ENCODE data around the gene TAB2. TPM values are rescaled to one million over a fixed set of nuclear protein-coding genes. Genes with fewer than 3 reads are reported as not detected.

Gene TAB2
- total and polyA plus RNA-seq, 2 of the 8 experiments (the other 6 are each of a cell fraction or from before 2014, with no cell fraction given): 40.4 to 63.0 TPM

GRCh38 chr6:149316740-149317643, 520 bp upstream of the TAB2 start:
- Histone ChIP-seq H2AFZ (ENCODE audit: low read length) (no peak overlapping the region; the same call in 1 of the 2 replicates), H2BK12ac (ENCODE audit: low read depth, low read length) (no peak overlapping the region), H3K4ac (replicated peaks; ENCODE audit: insufficient read length, low read depth, low read length) (no peak overlapping the region), H3K23ac (ENCODE audit: insufficient read length) (no peak overlapping the region), H3K27ac (ENCODE audit: low read depth, low read length) (peak overlapping the region; percentile 82; the same call in 1 of the 2 replicates), H2BK15ac (ENCODE audit: low read length) (no peak overlapping the region), H3K18ac (ENCODE audit: extremely low read depth, low read length) (peak overlapping the region; percentile 81), H3K4me2 (ENCODE audit: insufficient read depth in 1 of 2, low read depth in 2 of 2, low read length in 2 of 2) (peak overlapping the region; percentile 66 to 68), H3K79me1 (ENCODE audit: low read depth, low read length) (no peaks in the 10 kb centered on the region), H2BK5ac (ENCODE audit: low read depth, low read length) (peak overlapping the region; percentile 84; the same call in 1 of the 2 replicates), H3K9me3 (ENCODE audit: insufficient read depth in 2 of 2, low read depth in 1 of 2, low read length in 1 of 2) (no peaks in the 10 kb centered on the region), H4K5ac (ENCODE audit: insufficient read length, low read depth, low read length) (peak overlapping the region; percentile 88), H3K27me3 (replicated peaks in 1 of 4; ENCODE audit: control insufficient read depth in 3 of 4, extremely low read depth in 1 of 4, insufficient read depth in 3 of 4, low read length in 3 of 4) (no peaks in the 10 kb centered on the region), H4K8ac (ENCODE audit: extremely low read depth, insufficient read depth, low read length) (peak overlapping the region; percentile 92), H3K4me3 (ENCODE audit: extremely low read depth in 1 of 4, insufficient read depth in 2 of 4, low read depth in 3 of 4, low read length in 4 of 4) (peak overlapping the region; percentile 62 to 93 (median 74)), H2BK20ac (ENCODE audit: low read length) (no peak overlapping the region), H4K91ac (replicated peaks; ENCODE audit: insufficient read length, low read length) (no peak overlapping the region), H4K20me1 (replicated peaks in 1 of 2; ENCODE audit: control insufficient read depth in 1 of 2, insufficient read depth in 2 of 2, low read length in 2 of 2) (peaks cover 3 to 7% of the 10 kb centered on the region in 2 experiments), H3K79me2 (ENCODE audit: control insufficient read depth in 1 of 2, insufficient read depth in 2 of 2, low read length in 2 of 2) (peaks cover 11 to 38% of the 10 kb centered on the region in 2 experiments), H2AK5ac (ENCODE audit: low read depth, low read length) (no peak overlapping the region), H3K9ac (replicated peaks in 1 of 4; ENCODE audit: extremely low read depth in 1 of 4, low read depth in 3 of 4, low read length in 3 of 4) (peak overlapping the region; percentile 77 to 94 (median 84)), H3K36me3 (ENCODE audit: control insufficient read depth in 2 of 4, insufficient read depth in 4 of 4, low read length in 3 of 4) (no peaks in the 10 kb centered on the region), H2BK120ac (replicated peaks; ENCODE audit: low read depth, low read length) (no peak overlapping the region), H3K4me1 (replicated peaks in 1 of 4; ENCODE audit: control insufficient read depth in 3 of 4, insufficient read depth in 4 of 4, low read length in 3 of 4) (peaks cover 0 to 2% (median 0%) of the 10 kb centered on the region in 4 experiments; a peak in 3 of 7 replicates), H3K56ac (replicated peaks; ENCODE audit: insufficient read length, low read depth, low read length) (peak overlapping the region; percentile 77), H3K14ac (ENCODE audit: insufficient read length) (no peak overlapping the region), H3K23me2 (ENCODE audit: low read depth, low read length) (peaks cover 3% of the 10 kb centered on the region; the same call in 1 of the 2 replicates)
- POLR2A ChIA-PET (ENCODE audit: partially characterized antibody): interaction anchor here (0.6 to 2.7 kb wide), 12 partner anchors 9 to 227 kb away, joined by 3 to 10 read pairs (median 3); no protein-coding TSS in a partner anchor
- DNase-seq (ENCODE audit: low read depth in 1 of 2, low spot score in 2 of 2): peak; percentile 66 to 85
- no peak for FAIRE-seq
- 2% methylated on average over 52 of the region's 96 CpGs; no CpG with 5 or more reads in 1 of the 2 experiments for WGBS, 2 experiments (ENCODE audit: extremely low coverage in 1 of 2, insufficient coverage in 1 of 2, insufficient read length in 1 of 2, insufficient replicate concordance in 2 of 2, low coverage in 1 of 2, low lambda C conversion rate in 2 of 2, missing lambda C conversion rate in 1 of 2)
- CTCF ChIA-PET (ENCODE audit: partially characterized antibody): interaction anchor here (0.7 to 1.4 kb wide), 3 partner anchors 8 to 127 kb away, joined by 3 read pairs; no protein-coding TSS in a partner anchor
- no peak for TF ChIP-seq GTF2F1 (IDR thresholded peaks at IDR 0.05; ENCODE audit: borderline replicate concordance, low read depth, low read length)
- TF ChIP-seq PHF8 (conservative IDR thresholded peaks at IDR 0.05; ENCODE audit: low read depth, low read length): no peak; the same call in none of the 2 replicates
- TF ChIP-seq POLR2A (IDR thresholded peaks at IDR 0.05; ENCODE audit: control extremely low read depth in 1 of 2, low read depth in 2 of 2, low read length in 2 of 2): peak; percentile 12 to 69; a peak in 2 of 3 replicates
- TF ChIP-seq CEBPB (IDR thresholded peaks at IDR 0.05; ENCODE audit: low read depth, low read length): no peak
- no peak for TF ChIP-seq RAD21 (IDR thresholded peaks at IDR 0.05 in 1 of 2, conservative IDR thresholded peaks at IDR 0.05 in 1 of 2; ENCODE audit: low read depth in 2 of 2, low read length in 2 of 2)
- no peak for TF ChIP-seq EGR1 (IDR thresholded peaks at IDR 0.05; ENCODE audit: borderline replicate concordance, low read depth, low read length)
- peak; percentile 61; the same call in 1 of the 2 replicates for TF ChIP-seq CREB1 (IDR thresholded peaks at IDR 0.05)
- peak; percentile 52 for TF ChIP-seq ASH2L (IDR thresholded peaks at IDR 0.05; ENCODE audit: low read length)
- no peak for TF ChIP-seq SP1 (IDR thresholded peaks at IDR 0.05; ENCODE audit: low read depth, low read length)
- TF ChIP-seq CHD2 (IDR thresholded peaks at IDR 0.05; ENCODE audit: low read length): peak; percentile 92
- no peak for TF ChIP-seq BACH1 (IDR thresholded peaks at IDR 0.05; ENCODE audit: low read length)
- no peak for TF ChIP-seq HDAC2 (IDR thresholded peaks at IDR 0.05; ENCODE audit: borderline replicate concordance in 1 of 2, low read depth in 2 of 2, low read length in 2 of 2)
